Keratinocyte (primary cell): Measurements from ENCODE around the gene LHPP. TPM values are rescaled to one million over a fixed set of nuclear protein-coding genes. Genes with fewer than 3 reads are reported as not detected.

Experiments
- DNase-seq: peaks from one replicate; pipeline ENCODE4 v3.0.0-alpha.2; 2011; ENCODE audit warnings: low read depth, missing footprints, low spot score
- FAIRE-seq: peaks from 2 replicates; lab custom pipeline; 2011; peaks lifted over from hg19 to GRCh38; lab: Jason Lieb, UNC
- H2AFZ ChIP-seq: 2 replicates; pipeline ENCODE4 v1.6.0; 2012; ENCODE audit warnings: low read length, control low read depth, inconsistent platforms; ENCODE audit not compliant: control insufficient read depth
- H3K27ac ChIP-seq: 2 replicates; pipeline ENCODE4 v1.5.1; 2011; ENCODE audit warnings: low read length; ENCODE audit not compliant: control insufficient read depth, insufficient read depth
- H3K27me3 ChIP-seq: 3 replicates; pipeline ENCODE4 v1.6.0; 2011; ENCODE audit warnings: low read length; ENCODE audit not compliant: control insufficient read depth, insufficient read depth; ENCODE audit errors: extremely low read depth
- H3K36me3 ChIP-seq, 2 experiments: 2 replicates in 1 of 2; 3 replicates in 1 of 2; pipeline ENCODE4 v1.5.1; 2011; ENCODE audit warnings: low read length in 2 of 2, mild to moderate bottlenecking in 1 of 2; ENCODE audit not compliant: control insufficient read depth in 2 of 2, insufficient read depth in 2 of 2; ENCODE audit errors: extremely low read depth in 1 of 2
- H3K4me1 ChIP-seq: 3 replicates; pipeline ENCODE4 v1.5.1; 2011; ENCODE audit warnings: low read length; ENCODE audit not compliant: control insufficient read depth, insufficient read depth; ENCODE audit errors: extremely low read depth
- H3K4me2 ChIP-seq: 3 replicates; pipeline ENCODE4 v1.6.0; 2011; ENCODE audit warnings: low read depth, low read length; ENCODE audit not compliant: control insufficient read depth, insufficient read depth; ENCODE audit errors: extremely low read depth
- H3K4me3 ChIP-seq, 3 experiments: fragments of 200-600 bp in 1 of 3; sonication (generic) in 1 of 3; 2 replicates in 2 of 3; 3 replicates in 1 of 3; pipeline ENCODE4 v1.5.1; 2011 to 2016; ENCODE audit warnings: low read length in 3 of 3, mild to moderate bottlenecking in 3 of 3, control low read depth in 2 of 3, inconsistent platforms in 1 of 3, low read depth in 1 of 3, mixed read lengths in 1 of 3, mixed run types in 1 of 3, moderate library complexity in 1 of 3; ENCODE audit not compliant: control insufficient read depth in 2 of 3, insufficient read depth in 2 of 3; ENCODE audit errors: extremely low read depth in 1 of 3
- H3K79me2 ChIP-seq: 2 replicates; pipeline ENCODE4 v1.6.0; 2012; ENCODE audit warnings: low read length; ENCODE audit not compliant: control insufficient read depth, insufficient read depth
- H3K9ac ChIP-seq: 3 replicates; pipeline ENCODE4 v1.6.0; 2011; ENCODE audit warnings: low read length; ENCODE audit not compliant: control insufficient read depth, insufficient read depth; ENCODE audit errors: extremely low read depth
- H3K9me1 ChIP-seq: 3 replicates; pipeline ENCODE4 v1.6.0; 2011; ENCODE audit warnings: low read length; ENCODE audit not compliant: control insufficient read depth, insufficient read depth; ENCODE audit errors: extremely low read depth
- H3K9me3 ChIP-seq: 2 replicates; pipeline ENCODE4 v1.5.1; 2012; ENCODE audit warnings: low read depth, low read length; ENCODE audit not compliant: control insufficient read depth
- H4K20me1 ChIP-seq: 3 replicates; pipeline ENCODE4 v1.6.0; 2011; ENCODE audit warnings: low read length; ENCODE audit not compliant: control insufficient read depth, insufficient read depth; ENCODE audit errors: extremely low read depth
- CTCF ChIP-seq, 3 experiments: IDR thresholded peaks in 1 of 3; conservative IDR thresholded peaks in 1 of 3; optimal IDR thresholded peaks in 1 of 3; 2 replicates in 2 of 3; 3 replicates in 1 of 3; pipeline versions ENCODE3 to v1.5.1; 2011; ENCODE audit warnings: low read length in 3 of 3, mild to moderate bottlenecking in 3 of 3, moderate library complexity in 2 of 3, control low read depth in 1 of 3, inconsistent platforms in 1 of 3; ENCODE audit not compliant: insufficient read depth in 2 of 3; ENCODE audit errors: extremely low read depth in 1 of 3
- EZH2 ChIP-seq: IDR thresholded peaks from one replicate; pipeline ENCODE4 v1.6.1; 2012; ENCODE audit warnings: inconsistent platforms, mild to moderate bottlenecking, low read length, moderate library complexity
- dilution Hi-C: fragments of 300-500 bp; cut with MboI; formaldehyde crosslinking; loops from one replicate; pipeline ENCODE4 v1.7.0; 2020; ENCODE audit warnings: low sequenced_read_pairs; ENCODE audit not compliant: extremely low pct_ligation_motif_present
- polyA plus RNA-seq, 5 experiments: library from polyadenylated mRNA; depleted of rRNA in 3 of 5; stranded (reverse) in 3 of 5; stranded (forward) in 1 of 5; unstranded in 1 of 5; fragments of >200 nt; gene quantifications; 1 replicate in 1 of 5; 2 replicates in 3 of 5; 3 replicates in 1 of 5; pipeline versions ENCODE4 v1.2.1 to v1.2.3, GENCODE V29; 2011 to 2012; ENCODE audit warnings: missing spikeins in 2 of 5, low read depth in 1 of 5, low replicate concordance in 1 of 5

Gene LHPP
- polyA plus RNA-seq, 1 donor (not counting 4 experiments of a cell fraction or from before 2014, with no cell fraction given) = 13.1 TPM

GRCh38 chr10:124509880-124510632 lies 48.4 kb downstream of the LHPP start:
- FAIRE-seq = peak; percentile 72
- H3K36me3 ChIP-seq = no peaks in the 10 kb centered on the region
- no peaks in the 10 kb centered on the region for H3K9me1 ChIP-seq
- no peaks in the 10 kb centered on the region for H3K9me3 ChIP-seq
- peak in 2 of 3 experiments; percentile 5 to 36 for TF ChIP-seq CTCF (optimal IDR thresholded peaks at IDR 0.05 in 1 of 3, IDR thresholded peaks at IDR 0.05 in 1 of 3, conservative IDR thresholded peaks at IDR 0.05 in 1 of 3; ENCODE audit: extremely low read depth in 1 of 3, insufficient read depth in 2 of 3, low read length in 3 of 3)
- no peak for TF ChIP-seq EZH2
- peak overlapping the region; percentile 89 for H2AFZ ChIP-seq
- dilution Hi-C loops = no loop called here
- no peaks in the 10 kb centered on the region for H4K20me1 ChIP-seq
- H3K27ac ChIP-seq = peak overlapping the region; percentile 39
- H3K4me3 ChIP-seq = peak overlapping the region; percentile 12 to 62 (median 53)
- peak overlapping the region; percentile 85 for H3K4me2 ChIP-seq
- no peaks in the 10 kb centered on the region for H3K27me3 ChIP-seq
- no peak for DNase-seq
- H3K4me1 ChIP-seq = peaks cover 12% of the 10 kb centered on the region
- no peaks in the 10 kb centered on the region for H3K79me2 ChIP-seq
- H3K9ac ChIP-seq = peak overlapping the region; percentile 62

- peak overlapping the region in 1 of 3 experiments; percentile 62 for H3K4me3 ChIP-seq
- no peaks in the 10 kb centered on the region for H3K9me1 ChIP-seq
- dilution Hi-C loops = no loop called here
- peaks cover 12% of the 10 kb centered on the region for H3K4me1 ChIP-seq
- peak overlapping the region; percentile 62 for H3K9ac ChIP-seq
- H3K27me3 ChIP-seq = no peaks in the 10 kb centered on the region
- no peak for TF ChIP-seq CTCF (optimal IDR thresholded peaks at IDR 0.05 in 1 of 3, IDR thresholded peaks at IDR 0.05 in 1 of 3, conservative IDR thresholded peaks at IDR 0.05 in 1 of 3; ENCODE audit: extremely low read depth in 1 of 3, insufficient read depth in 2 of 3, low read length in 3 of 3)
- TF ChIP-seq EZH2 = no peak
- no peaks in the 10 kb centered on the region for H3K36me3 ChIP-seq
- peak overlapping the region; percentile 39 for H3K27ac ChIP-seq
- H3K4me2 ChIP-seq = peak overlapping the region; percentile 85
- DNase-seq (no peak), FAIRE-seq (no peak)
- no peaks in the 10 kb centered on the region for H3K79me2 ChIP-seq
- H4K20me1 ChIP-seq = no peaks in the 10 kb centered on the region
- H2AFZ ChIP-seq = peak overlapping the region; percentile 89
- no peaks in the 10 kb centered on the region for H3K9me3 ChIP-seq
Measured at GRCh38 chr10:124510759-124511158, 49.1 kb downstream of the LHPP start.
